CD4-positive, alpha-beta T cell treated with Interleukin-4 for 4 hours (primary cell): ENCODE measurements around the gene TTC39C.
"Not testable (repeated sequence)": the region's sequence is repeated elsewhere in the genome, so short reads cannot be mapped to it uniquely, and the experiment has no call there.

ENCODE experiments used
- DNase-seq: peaks from one replicate; pipeline ENCODE4 v3.0.0-alpha.2; 2020

The TTC39C gene

DNA sequence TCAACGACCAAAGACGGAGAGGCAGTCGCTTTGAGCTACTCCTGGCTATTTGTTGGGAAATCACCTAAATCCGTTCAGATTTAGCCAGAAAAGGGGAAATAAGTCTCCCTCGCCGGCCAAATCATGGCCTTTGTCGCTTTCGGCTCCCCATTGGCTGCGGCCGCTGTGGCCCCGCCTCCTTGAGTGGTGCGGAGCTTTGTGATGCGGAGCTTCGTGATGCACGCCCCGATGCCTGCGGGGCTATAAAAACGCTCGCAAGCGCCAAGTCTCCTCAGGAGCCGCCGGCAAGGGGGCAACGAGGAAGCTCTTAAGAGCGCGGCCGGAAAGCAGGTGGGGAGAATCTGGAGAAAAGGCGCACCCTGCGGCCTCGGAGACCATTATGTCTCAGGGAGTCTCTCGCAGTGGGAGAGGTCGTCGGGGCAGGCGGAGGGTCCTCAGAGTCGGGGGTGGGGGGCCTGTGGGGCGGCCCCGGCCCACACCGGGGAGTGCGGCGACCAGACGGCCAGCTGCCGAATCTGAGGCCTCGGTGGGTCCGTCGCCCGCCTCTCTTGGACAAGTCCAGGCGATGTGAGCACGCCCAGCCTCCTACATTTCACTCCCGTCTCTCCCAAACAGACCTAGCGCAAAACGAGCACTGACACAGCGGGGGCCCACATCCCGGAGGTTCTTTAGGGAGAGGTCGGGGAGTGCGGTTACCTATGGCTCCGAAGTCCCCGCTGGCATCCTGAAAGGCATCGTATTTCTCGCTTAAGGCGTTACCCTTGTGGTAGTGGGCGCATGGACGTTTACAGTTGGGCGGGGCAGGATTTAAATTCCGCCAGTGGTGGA, 124.4 kb downstream of the TTC39C start, which contains the start of gene CABYR:
Gene CABYR, plus strand, starts transcription at position 274 of the 828 bp plus-strand sequence. CDS start 4,053 bp downstream, outside the sequence.
- DNase-seq = peak; percentile 77

DNA sequence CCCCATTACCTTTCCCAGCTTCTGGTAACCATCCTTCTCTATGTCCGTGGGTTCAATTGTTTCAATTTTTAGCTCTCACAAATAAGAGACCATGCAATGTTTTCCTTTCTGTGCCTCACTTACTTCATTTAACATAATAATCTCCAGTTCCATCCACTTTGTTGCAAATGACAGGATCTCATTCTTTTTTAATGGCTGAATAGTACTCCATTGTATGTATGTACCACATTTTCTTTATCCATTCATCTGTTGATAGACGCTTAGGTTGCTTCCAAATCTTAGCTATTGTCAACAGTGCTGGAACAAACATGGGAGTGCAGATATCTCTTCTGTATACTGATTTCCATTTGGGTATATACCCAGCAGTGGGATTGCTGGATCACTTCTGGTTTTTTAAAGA, 126.1 kb downstream of the TTC39C start:
- no peak for DNase-seq

DNA sequence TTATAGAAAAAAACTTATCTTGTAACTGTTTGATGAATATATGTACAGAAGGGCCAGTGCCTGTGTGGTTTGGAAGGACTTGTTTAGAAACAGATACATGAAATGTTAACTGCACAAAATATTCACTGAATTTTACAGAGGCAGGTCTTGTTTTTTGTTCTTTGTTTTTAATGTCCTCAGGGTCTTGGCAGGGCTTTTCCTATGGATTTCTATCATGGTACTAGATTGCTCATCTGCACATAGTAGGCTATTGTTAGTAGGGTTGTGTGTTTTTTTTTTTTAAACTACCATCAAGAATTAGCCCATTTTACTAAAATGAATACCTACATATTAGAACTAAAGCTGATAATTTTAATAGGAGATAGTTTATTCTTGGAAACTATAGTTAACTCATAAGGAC, 127.8 kb downstream of the TTC39C start:
- no peak for DNase-seq

- DNase-seq = not testable (repeated sequence)
Observed at GRCh38 chr18:24149591-24149990, 135.0 kb downstream of the TTC39C start.

- DNase-seq = no peak
Observed at GRCh38 chr18:24153397-24153796, 138.8 kb downstream of the TTC39C start.

- DNase-seq = no peak
Observed at GRCh38 chr18:24157855-24158254, 143.3 kb downstream of the TTC39C start.

- no peak for DNase-seq
Observed at GRCh38 chr18:24160086-24160485, 145.5 kb downstream of the TTC39C start.

DNA sequence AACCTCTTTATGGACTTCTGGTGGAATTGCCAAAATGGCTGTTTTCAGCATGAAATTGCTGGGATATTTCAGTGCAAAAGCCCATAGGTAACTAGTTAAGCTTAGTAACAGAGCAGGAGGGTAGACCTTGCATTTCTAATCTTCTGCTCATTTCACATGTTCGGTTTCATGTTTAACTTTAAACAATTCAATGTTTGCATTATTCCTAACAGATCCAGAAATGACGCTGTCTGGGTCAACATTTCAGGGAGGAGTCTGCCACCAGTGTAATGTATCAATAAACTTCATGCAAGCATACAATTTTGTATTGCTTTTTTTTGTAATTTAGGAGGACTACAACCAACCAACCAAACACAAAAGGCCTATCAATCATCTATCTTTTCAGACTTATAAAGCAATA, 146.8 kb downstream of the TTC39C start:
- no peak for DNase-seq

DNA sequence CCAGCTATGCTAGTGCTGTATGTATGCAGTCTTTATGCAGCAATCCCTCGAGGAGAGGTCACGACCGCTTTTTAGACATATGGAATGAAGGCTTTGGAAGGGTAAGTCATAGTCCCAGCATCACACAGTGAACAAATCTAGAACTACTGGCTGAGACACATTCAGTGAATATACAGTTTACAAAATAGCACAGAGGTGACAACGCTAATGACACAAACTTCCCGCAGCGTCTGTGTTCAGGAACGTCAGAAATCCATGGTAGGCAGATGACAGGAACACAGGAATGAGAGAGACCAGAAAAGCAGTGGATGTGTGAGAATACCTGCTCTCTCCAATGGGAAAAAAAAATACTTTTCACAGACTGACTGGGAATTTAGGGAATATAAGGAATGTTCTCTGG, 153.9 kb downstream of the TTC39C start:
- no peak for DNase-seq

- DNase-seq = no peak
Observed at GRCh38 chr18:24170360-24170759, 155.8 kb downstream of the TTC39C start.

DNA sequence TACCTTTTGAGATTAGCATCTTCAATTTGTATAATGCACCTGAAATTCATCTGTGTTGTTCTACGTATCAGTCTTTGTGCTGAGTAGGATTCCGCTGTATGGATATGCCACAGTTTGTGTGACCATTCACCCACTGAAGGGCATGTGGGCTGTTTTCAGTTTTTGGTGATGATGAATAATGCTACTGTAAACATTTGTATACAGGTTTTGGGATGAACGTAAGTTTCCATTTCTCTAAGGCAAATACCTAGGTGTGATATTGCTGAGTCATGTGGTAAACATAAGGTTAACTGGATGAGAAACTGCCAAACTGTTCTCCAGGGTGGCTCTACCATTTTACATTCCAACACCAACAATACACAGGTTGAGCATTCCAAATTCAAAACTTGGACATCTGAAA, 159.4 kb downstream of the TTC39C start:
- DNase-seq = no peak

DNA sequence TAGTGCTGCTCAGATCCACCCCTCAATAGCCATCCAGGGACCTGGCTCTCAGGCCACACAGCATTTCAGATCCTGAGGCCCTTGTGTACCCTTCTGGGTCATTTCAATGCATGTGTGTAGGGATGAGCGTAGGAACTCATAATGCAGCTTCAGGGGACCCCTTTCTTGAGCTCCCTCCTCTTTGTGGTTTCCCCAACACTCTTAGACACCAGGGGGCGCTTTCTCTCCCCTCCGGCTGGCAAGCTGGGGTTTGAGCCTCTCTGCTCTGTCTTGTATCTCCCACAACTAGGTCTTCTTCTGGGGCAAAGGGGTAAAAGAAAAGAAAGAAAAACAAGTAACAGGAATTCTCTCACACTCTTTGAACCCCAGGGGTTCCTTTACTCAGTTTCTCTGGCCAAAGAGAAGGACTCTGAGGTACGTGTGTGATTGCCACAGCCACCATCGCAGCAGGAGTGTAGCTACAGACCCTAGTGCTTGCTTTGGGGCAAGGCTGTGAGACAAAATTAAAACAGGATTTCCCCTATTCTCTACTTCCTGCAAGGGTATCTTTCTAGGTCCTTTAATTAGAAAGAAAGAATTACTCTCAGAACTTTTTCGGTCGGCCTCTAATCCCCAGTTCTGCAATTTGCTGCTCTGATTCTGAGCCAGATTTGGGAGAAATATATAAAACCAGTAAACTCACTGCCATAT, 162.3 kb downstream of the TTC39C start:
- peak; percentile 29 for DNase-seq

DNA sequence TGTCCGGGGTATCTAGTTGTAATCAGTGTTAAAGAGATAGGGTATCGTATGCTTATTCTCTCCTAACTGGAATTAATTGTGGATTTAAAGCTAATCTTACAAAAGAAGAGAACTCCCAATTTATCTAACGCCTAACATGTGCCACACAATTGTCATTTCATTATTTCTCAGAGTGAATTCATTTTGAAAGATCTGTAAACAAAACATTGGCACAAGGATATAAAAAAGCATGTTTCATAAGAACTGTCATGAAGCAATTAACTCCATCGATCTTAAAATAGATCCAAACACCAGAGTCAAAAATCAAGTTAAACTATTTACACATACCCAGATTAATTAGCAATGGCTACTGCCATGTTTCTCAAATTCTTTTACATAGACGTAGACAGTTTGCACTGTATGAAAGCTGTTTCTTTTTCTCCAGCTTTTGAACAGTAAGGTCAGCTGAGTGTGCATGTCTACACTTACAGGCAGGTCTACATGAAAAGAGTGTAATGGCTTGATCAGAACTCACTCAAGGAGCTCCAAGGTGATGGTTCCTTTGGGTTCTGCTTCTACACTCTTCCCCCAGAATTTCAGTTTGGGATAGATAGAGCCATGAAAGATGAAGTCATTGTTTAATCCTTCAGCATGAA, 163.1 kb downstream of the TTC39C start:
- no peak for DNase-seq

- no peak for DNase-seq
Observed at GRCh38 chr18:24180048-24180447, 165.5 kb downstream of the TTC39C start.

DNA sequence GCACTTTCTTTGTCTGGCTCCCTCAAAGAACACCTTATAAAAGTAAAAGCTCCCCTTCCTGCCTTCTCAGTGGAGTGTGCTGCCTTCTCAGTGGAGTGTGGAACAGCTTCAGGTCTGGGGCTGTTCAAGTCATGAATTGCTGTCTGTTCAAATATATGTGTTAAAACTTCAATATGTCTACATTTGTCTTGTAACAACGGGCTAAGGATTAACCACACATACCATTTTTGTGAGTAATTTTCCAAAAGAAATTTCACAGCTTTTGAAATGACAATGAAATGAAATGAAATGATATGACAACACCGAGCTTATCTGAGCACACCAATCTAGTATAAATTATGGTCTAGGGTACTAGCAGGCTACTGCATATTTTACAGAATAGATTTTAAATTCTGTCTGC, 167.3 kb downstream of the TTC39C start:
- no peak for DNase-seq
